GM10266 (cell line): Measurements from ENCODE around the gene RASSF4.

Experiments used
- DNase-seq: peaks from one replicate; pipeline ENCODE4 v3.0.0; 2012; ENCODE audit errors: extremely low spot score
- TF ChIP-seq, protein P1 (sequence below): IDR thresholded peaks from 2 replicates; pipeline ENCODE4 v1.5.1; 2012; ENCODE audit warnings: mild to moderate bottlenecking, low read depth; ENCODE audit not compliant: control insufficient read depth, insufficient read depth; ENCODE audit errors: missing control alignments

RASSF4 gene

DNA sequence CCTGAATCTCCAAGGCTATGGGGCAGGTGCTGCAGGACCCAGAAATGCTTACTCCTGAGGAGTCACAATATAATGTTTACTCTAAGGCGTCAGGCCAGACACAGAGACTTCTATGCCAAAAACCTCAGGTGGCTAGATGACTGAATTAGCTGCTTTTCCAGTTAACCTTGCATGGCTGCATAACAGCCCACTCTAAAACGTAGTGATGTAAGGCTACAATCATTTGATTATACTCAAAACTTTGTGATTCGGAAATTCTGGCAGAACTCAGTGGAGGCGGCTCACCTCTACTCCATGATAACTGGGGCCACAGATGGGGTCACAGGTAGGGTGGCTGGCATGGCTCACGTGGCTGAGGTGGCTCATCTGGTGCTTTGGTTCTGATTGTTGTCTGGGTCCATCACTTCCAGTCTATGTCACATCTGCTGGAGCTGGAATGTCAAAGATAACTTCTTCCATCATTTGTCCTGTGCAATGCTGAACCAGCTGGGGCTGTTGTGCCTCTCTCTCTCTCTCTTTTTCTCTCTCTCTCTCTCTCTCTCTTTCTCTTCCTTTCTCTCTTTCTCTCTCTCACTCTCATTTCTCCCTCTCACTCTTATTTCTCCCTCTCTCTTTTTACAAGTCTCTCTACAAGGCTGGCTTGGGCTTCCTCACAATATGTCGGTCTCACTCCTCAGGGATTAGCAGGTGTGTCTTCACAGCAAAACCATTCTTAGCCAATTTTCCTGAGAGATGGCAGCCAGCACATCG is 36.6 kb upstream of the RASSF4 start:
- TF ChIP-seq, protein P1, sequence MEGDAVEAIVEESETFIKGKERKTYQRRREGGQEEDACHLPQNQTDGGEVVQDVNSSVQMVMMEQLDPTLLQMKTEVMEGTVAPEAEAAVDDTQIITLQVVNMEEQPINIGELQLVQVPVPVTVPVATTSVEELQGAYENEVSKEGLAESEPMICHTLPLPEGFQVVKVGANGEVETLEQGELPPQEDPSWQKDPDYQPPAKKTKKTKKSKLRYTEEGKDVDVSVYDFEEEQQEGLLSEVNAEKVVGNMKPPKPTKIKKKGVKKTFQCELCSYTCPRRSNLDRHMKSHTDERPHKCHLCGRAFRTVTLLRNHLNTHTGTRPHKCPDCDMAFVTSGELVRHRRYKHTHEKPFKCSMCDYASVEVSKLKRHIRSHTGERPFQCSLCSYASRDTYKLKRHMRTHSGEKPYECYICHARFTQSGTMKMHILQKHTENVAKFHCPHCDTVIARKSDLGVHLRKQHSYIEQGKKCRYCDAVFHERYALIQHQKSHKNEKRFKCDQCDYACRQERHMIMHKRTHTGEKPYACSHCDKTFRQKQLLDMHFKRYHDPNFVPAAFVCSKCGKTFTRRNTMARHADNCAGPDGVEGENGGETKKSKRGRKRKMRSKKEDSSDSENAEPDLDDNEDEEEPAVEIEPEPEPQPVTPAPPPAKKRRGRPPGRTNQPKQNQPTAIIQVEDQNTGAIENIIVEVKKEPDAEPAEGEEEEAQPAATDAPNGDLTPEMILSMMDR: no peak
- DNase-seq: no peak

DNA sequence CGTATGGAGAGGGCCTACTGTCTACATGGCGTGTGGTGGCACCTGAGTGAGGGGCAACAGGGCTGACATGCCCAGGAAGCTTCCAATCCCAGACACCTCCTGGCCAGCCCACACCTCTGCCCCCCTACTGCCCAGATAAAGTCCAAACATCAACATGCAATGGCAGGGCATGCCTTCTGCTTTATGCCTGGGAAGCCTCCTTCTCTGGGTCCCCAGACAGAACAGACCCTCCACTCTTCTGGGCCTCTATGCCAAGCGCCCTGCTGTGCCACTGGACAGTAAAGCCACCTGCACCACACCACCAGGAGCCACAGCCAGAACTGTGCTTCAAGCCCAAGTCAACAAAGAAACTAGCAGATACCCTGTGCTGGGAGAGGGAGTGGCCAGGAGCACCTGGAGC is 36.0 kb upstream of the RASSF4 start:
- TF ChIP-seq, protein P1: no peak
- no peak for DNase-seq

DNA sequence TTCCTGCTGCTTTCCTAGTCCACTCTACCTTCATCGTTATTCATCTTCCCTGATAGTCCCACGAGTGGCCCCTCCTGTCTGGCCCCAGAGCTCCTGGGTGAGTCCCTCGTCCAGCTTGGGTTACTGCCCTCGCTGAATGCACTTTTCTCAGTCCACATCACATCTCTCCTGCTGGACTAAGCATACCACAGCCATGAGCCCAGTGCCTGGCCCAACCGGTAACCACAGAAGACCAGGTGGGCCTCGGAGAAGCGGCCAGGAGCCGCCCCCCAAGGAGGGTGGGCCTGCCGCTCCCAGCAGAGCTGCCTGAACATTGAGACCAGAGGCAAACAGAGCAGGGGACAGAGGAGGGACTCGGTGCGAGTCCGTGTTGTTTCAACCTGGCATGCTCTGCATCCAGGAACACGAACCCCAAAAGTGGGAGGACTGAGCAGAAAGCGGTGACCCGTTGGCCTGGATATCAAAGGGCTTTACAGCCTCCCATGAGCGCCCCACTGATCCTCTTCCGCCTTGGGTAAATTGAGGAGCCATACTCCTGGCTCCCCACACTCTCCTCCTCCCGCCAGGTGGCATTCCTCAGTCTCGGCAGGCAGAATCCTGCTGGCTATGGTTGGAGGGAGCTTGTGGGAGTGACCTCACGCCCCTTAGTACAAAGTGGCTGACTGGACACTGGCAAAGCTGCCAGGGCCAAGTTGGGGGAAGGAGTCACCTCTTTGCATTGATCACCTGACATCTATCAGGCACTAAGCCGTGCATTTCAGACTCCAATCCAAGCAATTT is 35.2 kb upstream of the RASSF4 start:
- TF ChIP-seq, protein P1: no peak
- DNase-seq: no peak

DNA sequence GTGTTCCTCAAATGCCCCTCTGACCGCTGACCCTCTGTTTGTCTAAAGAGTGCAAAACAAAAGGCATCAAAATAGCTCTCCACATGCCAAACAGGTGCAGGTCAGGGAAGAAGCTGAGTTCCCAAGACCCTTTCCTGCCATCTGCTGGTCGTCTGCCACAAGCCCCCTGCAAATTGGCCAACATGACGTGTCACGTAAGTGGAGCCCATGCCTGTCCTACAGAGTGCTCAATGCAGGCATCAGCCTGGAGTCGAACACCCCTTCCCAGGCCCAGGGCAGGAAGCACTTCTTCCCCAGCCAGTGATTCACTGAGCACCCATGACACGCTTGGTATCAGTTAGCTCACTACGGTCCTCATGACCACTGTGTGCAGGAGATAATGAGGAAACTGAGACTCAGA is 34.4 kb upstream of the RASSF4 start:
- DNase-seq: no peak
- TF ChIP-seq, protein P1: peak; percentile 28

DNA sequence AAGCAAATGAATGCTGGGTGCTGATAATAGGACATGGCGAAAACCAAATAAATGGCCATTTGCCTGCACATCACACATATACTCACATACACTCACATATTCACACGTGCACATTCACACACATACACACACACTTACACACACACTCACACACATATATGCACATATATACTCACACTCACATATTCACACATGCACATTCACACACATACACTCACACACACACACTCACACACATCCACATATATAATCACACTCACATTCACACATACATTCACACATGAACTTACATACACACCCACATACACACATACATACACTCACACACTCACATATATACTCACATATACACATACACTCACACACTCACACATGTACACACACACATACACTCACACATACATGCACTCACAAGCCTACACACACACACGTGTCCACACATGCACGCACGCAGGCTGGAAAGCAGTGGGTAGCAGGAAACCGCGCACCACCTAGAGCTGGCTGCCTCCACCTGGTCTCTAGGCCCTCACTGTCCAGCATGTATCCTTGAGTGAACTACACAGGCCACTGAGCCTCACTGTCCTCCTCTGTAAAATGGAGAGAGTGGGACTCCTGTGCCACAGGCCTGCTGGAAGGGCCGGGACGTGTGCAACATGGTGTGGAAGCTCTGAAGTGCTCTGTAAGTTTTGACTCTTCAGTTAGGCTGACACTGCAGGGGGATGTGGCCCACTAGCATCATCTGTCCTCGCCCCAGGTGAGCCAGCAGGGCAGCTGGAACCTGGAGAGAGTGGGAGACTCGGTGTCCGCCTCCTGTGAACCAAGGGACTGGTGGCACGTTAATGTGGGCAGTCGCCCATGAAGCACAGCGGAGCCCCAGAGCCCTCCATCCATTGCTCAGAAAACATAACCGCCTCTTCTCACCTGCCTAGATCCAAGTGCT is 33.5 kb upstream of the RASSF4 start:
- TF ChIP-seq, protein P1: no peak
- no peak for DNase-seq

DNA sequence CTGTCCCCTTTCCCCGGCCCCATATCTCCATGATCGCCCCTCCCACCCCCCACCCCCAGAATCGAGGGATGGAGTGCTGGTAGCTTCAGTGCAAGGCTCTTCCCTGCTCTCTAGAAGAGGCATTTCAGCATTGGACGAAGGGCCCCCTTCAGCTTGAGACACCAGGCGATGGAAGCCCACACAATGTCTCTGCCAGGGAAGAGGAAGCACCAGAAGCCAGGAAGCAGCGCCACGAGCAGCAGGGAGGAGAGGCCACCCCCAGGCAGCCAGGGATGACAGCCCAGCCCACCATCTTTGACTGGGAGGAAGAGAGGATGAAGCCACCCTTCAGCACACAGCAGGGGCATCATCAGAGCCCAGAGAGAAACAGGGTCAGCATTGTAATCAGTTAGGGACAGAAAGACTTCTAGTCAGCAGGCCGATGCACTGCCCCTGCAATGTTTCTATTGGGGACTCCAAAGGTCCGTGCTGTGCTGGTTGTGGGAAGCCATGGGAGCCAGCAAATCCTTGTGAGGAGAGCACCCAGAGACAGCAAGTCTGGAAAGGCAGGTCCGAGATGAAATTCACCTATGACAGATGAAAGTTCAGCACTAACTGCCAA is 32.8 kb upstream of the RASSF4 start:
- no peak for DNase-seq
- TF ChIP-seq, protein P1: no peak
